Activated CD8-positive, alpha-beta T cell treated with anti-CD3 and anti-CD28 coated beads, Interleukin-2, amount 10 ng/mL, durations not matched to agents 7 days and 5 days (primary cell): ENCODE data around the gene GPC1. TPM values are rescaled to one million over a fixed set of nuclear protein-coding genes. Genes with fewer than 3 reads are reported as not detected.
"Not testable (repeated sequence)": the region's sequence is repeated elsewhere in the genome, so short reads cannot be mapped to it uniquely, and the experiment has no call there.

Experiments used
- ATAC-seq: fragments of 150-1000 bp; cut with Tn5 transposase; one replicate; pipeline ENCODE4 v1.10.0; 2021; ENCODE audit warnings: moderate library complexity
- CTCF ChIA-PET: fragments of 350-600 bp; sonication (Branson Sonifier 250); formaldehyde crosslinking; loops from one replicate; lab custom pipeline; 2021; ENCODE audit warnings: antibody characterized with exemption; lab: Charles Lee
- POLR2A ChIA-PET: fragments of 350-600 bp; sonication (Branson Sonifier 250); formaldehyde crosslinking; loops from one replicate; lab custom pipeline; 2021; ENCODE audit warnings: antibody characterized with exemption; lab: Charles Lee
- DNase-seq: peaks from one replicate; pipeline ENCODE4 v3.0.0-alpha.2; 2020
- H3K27ac Mint-ChIP-seq: one replicate; pipeline ENCODE4 v1.8.0; 2021; ENCODE audit warnings: mild to moderate bottlenecking, mixed read lengths
- H3K27me3 Mint-ChIP-seq: one replicate; pipeline ENCODE4 v1.8.0; 2021; ENCODE audit warnings: low read depth, mixed read lengths
- H3K36me3 Mint-ChIP-seq: one replicate; pipeline ENCODE4 v1.8.0; 2021; ENCODE audit warnings: low read depth, mixed read lengths
- H3K4me1 Mint-ChIP-seq: one replicate; pipeline ENCODE4 v1.8.0; 2021; ENCODE audit warnings: low read depth, mixed read lengths
- H3K4me3 Mint-ChIP-seq: one replicate; pipeline ENCODE4 v1.8.0; 2021; ENCODE audit warnings: mild to moderate bottlenecking, mixed read lengths
- H3K9me3 Mint-ChIP-seq: one replicate; pipeline ENCODE4 v1.8.0; 2022; ENCODE audit warnings: mixed read lengths; ENCODE audit not compliant: insufficient read depth
- total RNA-seq, 2 experiments: library from RNA; stranded (reverse); gene quantifications; one replicate each; pipeline ENCODE4 v1.2.3, GENCODE V29; 2021

The GPC1 gene
- 1 to 10 TPM; 4.4 to 5.7 TPM for total RNA-seq

- peak within 1 kb of the TSS; percentile 82 for H3K4me3 Mint-ChIP-seq
- peaks cover 14% of the 10 kb centered on the region for H3K4me1 Mint-ChIP-seq
- POLR2A ChIA-PET, result no interaction called here
- CTCF ChIA-PET, result interaction anchor here (1.1 kb wide), 1 partner anchor 9 kb away, joined by 3 read pairs; no protein-coding TSS in a partner anchor
- H3K27ac Mint-ChIP-seq, result peak within 1 kb of the TSS; percentile 88
- ATAC-seq (peak; percentile 82), DNase-seq (peak; percentile 74)
- H3K36me3 Mint-ChIP-seq, result no peaks in the 10 kb centered on the region
- H3K9me3 Mint-ChIP-seq, result no peaks in the 10 kb centered on the region
- H3K27me3 Mint-ChIP-seq, result peaks cover 13% of the 10 kb centered on the region
Observed at GRCh38 chr2:240435457-240435947, at the start of gene GPC1. GPC1 (plus strand) TSS chr2:240435663; CDS start chr2:240435919, 256 bp downstream.

GRCh38 chr2:240386326-240386725 lies 49.1 kb upstream of the GPC1 start:
- Mint-ChIP-seq H3K9me3 (no peaks in the 10 kb centered on the region), H3K27ac (no peak overlapping the region)
- POLR2A ChIA-PET, result no interaction called here

DNA sequence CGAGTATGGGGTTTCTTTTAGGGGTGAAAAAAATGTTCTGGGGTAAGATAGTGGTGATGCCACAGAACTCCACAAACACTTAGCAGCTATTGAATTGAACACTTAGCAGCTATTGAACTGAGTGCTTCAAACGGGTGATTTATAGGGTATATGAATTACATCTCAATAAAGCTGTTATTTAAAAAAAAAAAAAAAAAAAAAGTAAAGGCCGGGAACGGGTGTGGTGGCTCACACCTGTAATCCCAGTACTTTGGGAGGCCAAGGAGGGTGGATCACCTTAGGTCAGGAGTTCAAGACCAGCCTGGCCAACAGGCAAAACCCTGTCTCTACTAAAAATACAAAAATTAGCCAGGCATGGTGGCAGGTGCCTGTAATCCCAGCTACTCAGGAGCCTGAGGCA lies 48.7 kb upstream of the GPC1 start:
- H3K27ac Mint-ChIP-seq, DNase-seq, H3K27me3 Mint-ChIP-seq, ATAC-seq, CTCF ChIA-PET, H3K4me3 Mint-ChIP-seq, H3K4me1 Mint-ChIP-seq, H3K36me3 Mint-ChIP-seq, H3K9me3 Mint-ChIP-seq, POLR2A ChIA-PET: not testable (repeated sequence)

More at GRCh38 chr2:240386326-240386725, 49.1 kb upstream of the GPC1 start:
- H3K4me1 Mint-ChIP-seq, result peaks cover 7% of the 10 kb centered on the region
- no peaks in the 10 kb centered on the region for H3K36me3 Mint-ChIP-seq
- ATAC-seq, result no peak
- CTCF ChIA-PET, result no interaction called here
- no peak for DNase-seq
- H3K4me3 Mint-ChIP-seq, result no peak overlapping the region
- no peaks in the 10 kb centered on the region for H3K27me3 Mint-ChIP-seq

DNA sequence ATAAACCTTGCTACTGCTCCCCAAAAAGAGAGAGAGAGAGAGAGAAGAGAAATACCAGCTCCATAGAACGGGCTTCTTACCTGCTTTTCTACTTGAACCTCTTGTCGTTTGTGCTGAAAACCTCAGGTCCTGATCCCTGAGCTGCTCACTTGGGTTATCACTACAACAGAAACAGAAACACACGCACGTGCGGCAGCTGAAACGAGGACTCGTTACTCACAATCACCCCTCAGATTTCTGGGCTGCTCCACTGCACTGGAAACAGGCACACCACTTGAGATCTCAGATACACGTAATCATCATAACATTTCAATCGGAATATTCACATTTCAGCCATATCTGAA lies 48.2 kb upstream of the GPC1 start:
- no peaks in the 10 kb centered on the region for H3K27me3 Mint-ChIP-seq
- no peaks in the 10 kb centered on the region for H3K9me3 Mint-ChIP-seq
- no peak overlapping the region for H3K4me3 Mint-ChIP-seq
- peaks cover 9% of the 10 kb centered on the region for H3K4me1 Mint-ChIP-seq
- ChIA-PET POLR2A (no interaction called here), CTCF (no interaction called here)
- H3K36me3 Mint-ChIP-seq, result no peaks in the 10 kb centered on the region
- no peak for ATAC-seq
- no peak overlapping the region for H3K27ac Mint-ChIP-seq
- DNase-seq, result no peak

- no peak for DNase-seq
Observed at GRCh38 chr2:240387669-240388358, 47.6 kb upstream of the GPC1 start.

GRCh38 chr2:240388471-240389301 lies 46.8 kb upstream of the GPC1 start:
- no peak overlapping the region for H3K4me3 Mint-ChIP-seq
- H3K27ac Mint-ChIP-seq, result no peak overlapping the region
- peaks cover 18% of the 10 kb centered on the region for H3K4me1 Mint-ChIP-seq
- H3K9me3 Mint-ChIP-seq, result no peaks in the 10 kb centered on the region
- no peak for ATAC-seq
- no peaks in the 10 kb centered on the region for H3K27me3 Mint-ChIP-seq
- ChIA-PET CTCF (no interaction called here), POLR2A (no interaction called here)
- no peaks in the 10 kb centered on the region for H3K36me3 Mint-ChIP-seq
- no peak for DNase-seq

More at GRCh38 chr2:240387669-240388358, 47.6 kb upstream of the GPC1 start:
- no peak for ATAC-seq
- ChIA-PET CTCF (no interaction called here), POLR2A (no interaction called here)
- Mint-ChIP-seq H3K4me3 (no peak overlapping the region), H3K36me3 (no peaks in the 10 kb centered on the region), H3K4me1 (peaks cover 15% of the 10 kb centered on the region), H3K9me3 (no peaks in the 10 kb centered on the region), H3K27ac (no peak overlapping the region), H3K27me3 (no peaks in the 10 kb centered on the region)

GRCh38 chr2:240389302-240389805 lies 46.1 kb upstream of the GPC1 start:
- ChIA-PET CTCF (no interaction called here), POLR2A (no interaction called here)
- H3K36me3 Mint-ChIP-seq, result no peaks in the 10 kb centered on the region
- H3K4me3 Mint-ChIP-seq, result no peak overlapping the region
- H3K27me3 Mint-ChIP-seq, result no peaks in the 10 kb centered on the region
- DNase-seq, result no peak
- no peaks in the 10 kb centered on the region for H3K9me3 Mint-ChIP-seq
- H3K27ac Mint-ChIP-seq, result peak overlapping the region; percentile 22
- ATAC-seq, result no peak
- peaks cover 18% of the 10 kb centered on the region for H3K4me1 Mint-ChIP-seq

GRCh38 chr2:240390091-240391073 lies 45.1 kb upstream of the GPC1 start:
- no peaks in the 10 kb centered on the region for H3K9me3 Mint-ChIP-seq
- ChIA-PET CTCF (no interaction called here), POLR2A (no interaction called here)
- H3K4me3 Mint-ChIP-seq, result no peak overlapping the region
- no peak for DNase-seq
- H3K27me3 Mint-ChIP-seq, result no peaks in the 10 kb centered on the region
- no peak for ATAC-seq
- peaks cover 18% of the 10 kb centered on the region for H3K4me1 Mint-ChIP-seq
- H3K27ac Mint-ChIP-seq, result peak overlapping the region; percentile 39
- no peaks in the 10 kb centered on the region for H3K36me3 Mint-ChIP-seq

DNA sequence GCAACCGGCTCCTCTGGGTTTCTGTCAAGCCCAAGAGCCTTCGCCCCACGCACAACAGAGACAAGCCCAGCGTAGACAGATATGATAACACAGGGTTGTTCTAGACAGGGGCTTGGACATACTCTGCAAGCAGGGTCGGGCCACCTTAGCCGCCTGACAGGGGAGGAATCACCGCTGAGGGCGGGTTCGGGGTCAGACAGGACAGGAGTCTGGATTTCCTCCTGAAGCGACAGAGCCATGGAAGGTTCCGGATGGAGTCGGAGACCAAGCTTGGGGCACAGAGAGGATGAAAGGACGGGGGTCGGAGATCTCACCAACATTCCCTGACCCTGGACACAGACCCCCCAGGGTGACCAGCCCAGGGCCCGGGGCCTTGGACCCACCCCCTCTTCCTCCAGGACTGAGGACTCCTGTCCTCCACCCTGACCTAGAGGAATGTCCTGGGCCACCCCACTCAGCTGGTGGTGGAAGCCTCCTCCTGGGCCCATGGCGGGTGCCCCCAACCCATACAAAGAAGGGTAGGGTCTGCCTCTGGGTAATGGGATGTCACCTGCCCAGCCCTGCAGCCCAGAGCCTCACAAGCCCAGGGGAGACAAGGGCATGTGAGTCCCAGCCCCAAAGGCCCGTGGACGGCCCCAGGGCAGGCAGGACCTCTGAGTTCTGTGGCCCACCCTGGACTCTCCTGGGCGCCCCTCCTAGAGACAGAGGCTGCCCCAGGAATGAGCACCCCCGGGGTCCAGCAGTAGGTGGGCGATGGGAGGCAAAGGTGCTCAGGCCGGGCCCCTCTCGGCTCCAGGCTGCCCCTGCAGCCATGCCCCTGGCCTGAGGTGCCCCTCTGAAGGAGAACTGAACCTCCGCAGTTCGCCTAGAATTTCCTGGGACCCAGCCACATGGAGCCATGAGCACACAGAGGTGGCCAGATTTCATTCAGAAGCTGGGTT lies 44.1 kb upstream of the GPC1 start:
- no peak overlapping the region for H3K27ac Mint-ChIP-seq
- ChIA-PET CTCF (no interaction called here), POLR2A (no interaction called here)
- H3K9me3 Mint-ChIP-seq, result no peaks in the 10 kb centered on the region
- DNase-seq (no peak), ATAC-seq (no peak)
- H3K4me1 Mint-ChIP-seq, result peaks cover 18% of the 10 kb centered on the region
- no peaks in the 10 kb centered on the region for H3K36me3 Mint-ChIP-seq
- H3K4me3 Mint-ChIP-seq, result no peak overlapping the region
- H3K27me3 Mint-ChIP-seq, result no peaks in the 10 kb centered on the region

- DNase-seq (peak; percentile 60), ATAC-seq (peak; percentile 67)
- no peaks in the 10 kb centered on the region for H3K9me3 Mint-ChIP-seq
- peak overlapping the region; percentile 89 for H3K27ac Mint-ChIP-seq
- CTCF ChIA-PET, result no interaction called here
- H3K4me3 Mint-ChIP-seq, result no peak overlapping the region
- no peaks in the 10 kb centered on the region for H3K27me3 Mint-ChIP-seq
- no peaks in the 10 kb centered on the region for H3K36me3 Mint-ChIP-seq
- H3K4me1 Mint-ChIP-seq, result peaks cover 18% of the 10 kb centered on the region
- POLR2A ChIA-PET, result no interaction called here
Observed at GRCh38 chr2:240392084-240392947, 43.1 kb upstream of the GPC1 start.
